Endodermal cell (in vitro differentiated cells): ENCODE data around the gene SPRED2. TPM values are rescaled to one million over a fixed set of nuclear protein-coding genes. Genes with fewer than 3 reads are reported as not detected.

Source experiments
- DNase-seq: peaks from one replicate; pipeline ENCODE4 v3.0.0-alpha.2; 2017
- H3K27ac ChIP-seq: 2 replicates; pipeline ENCODE4 v1.5.1; 2013; ENCODE audit warnings: mild to moderate bottlenecking, low read depth, low read length, moderate library complexity
- H3K27me3 ChIP-seq: 2 replicates; pipeline ENCODE4 v1.6.1; 2013; ENCODE audit warnings: mild to moderate bottlenecking, low read length, moderate library complexity; ENCODE audit not compliant: insufficient read depth, control insufficient read depth, poor library complexity, severe bottlenecking
- H3K36me3 ChIP-seq: 2 replicates; pipeline ENCODE4 v1.7.0; 2013; ENCODE audit warnings: mild to moderate bottlenecking, low read length, moderate library complexity; ENCODE audit not compliant: control insufficient read depth, insufficient read depth
- H3K4me1 ChIP-seq: one replicate; pipeline ENCODE4 v1.7.0; 2013; ENCODE audit warnings: low read length; ENCODE audit not compliant: control insufficient read depth, insufficient read depth
- H3K4me3 ChIP-seq: 2 replicates; pipeline ENCODE4 v1.5.1; 2013; ENCODE audit warnings: mild to moderate bottlenecking, low read length, moderate library complexity
- H3K9ac ChIP-seq: 2 replicates; pipeline ENCODE4 v1.6.1; 2013; ENCODE audit warnings: mild to moderate bottlenecking, low read length, moderate library complexity; ENCODE audit not compliant: poor library complexity, severe bottlenecking; ENCODE audit errors: extremely low read depth
- H3K9me3 ChIP-seq: 2 replicates; pipeline ENCODE4 v1.6.1; 2013; ENCODE audit warnings: mild to moderate bottlenecking, low read length, moderate library complexity; ENCODE audit not compliant: control insufficient read depth
- H3K27ac Mint-ChIP-seq: 2 replicates; pipeline ENCODE4 v1.8.0; 2020; ENCODE audit warnings: mixed read lengths
- H3K27me3 Mint-ChIP-seq: 2 replicates; pipeline ENCODE4 v1.8.0; 2021; ENCODE audit warnings: mild to moderate bottlenecking, mixed read lengths; ENCODE audit not compliant: insufficient read depth
- H3K36me3 Mint-ChIP-seq: 2 replicates; pipeline ENCODE4 v1.8.0; 2020; ENCODE audit warnings: low read depth, mixed read lengths
- H3K4me1 Mint-ChIP-seq: 2 replicates; pipeline ENCODE4 v1.8.0; 2020; ENCODE audit warnings: mixed read lengths
- H3K4me3 Mint-ChIP-seq: 2 replicates; pipeline ENCODE4 v1.8.0; 2020; ENCODE audit warnings: mild to moderate bottlenecking, moderate library complexity, mixed read lengths
- H3K9me3 Mint-ChIP-seq: 2 replicates; pipeline ENCODE4 v1.8.0; 2020; ENCODE audit warnings: mild to moderate bottlenecking, mixed read lengths
- WGBS, 2 experiments: methylation state at CpG; one replicate each; pipeline versions ENCODE4 v1.1.5 to v1.1.7; 2013; ENCODE audit warnings: missing lambda C conversion rate in 2 of 2, mixed read lengths in 1 of 2; ENCODE audit not compliant: insufficient coverage in 1 of 2, insufficient read length in 1 of 2; 5-methylcytosine and 5-hydroxymethylcytosine counted together
- total RNA-seq, 2 donors: library from RNA; stranded (reverse); fragmentation: NEBNext Ultra II Directional in 1 of 2; extraction: Animal tissue kit (Norgen Biotek cat#: 25700) in 1 of 2; gene quantifications; 2 replicates in 1 of 2; 3 replicates in 1 of 2; pipeline ENCODE4 v1.2.1, GENCODE V29; 2021
- TF ChIP-seq, protein P1 (sequence below): fragments of 200-600 bp; sonication (generic); conservative IDR thresholded peaks from 2 replicates; pipeline ENCODE4 v1.5.0; 2021; ENCODE audit warnings: antibody characterized with exemption, mild to moderate bottlenecking

Gene SPRED2
- total RNA-seq, 2 donors from 2014 or later, result 60.3 to 70.1 TPM

DNA sequence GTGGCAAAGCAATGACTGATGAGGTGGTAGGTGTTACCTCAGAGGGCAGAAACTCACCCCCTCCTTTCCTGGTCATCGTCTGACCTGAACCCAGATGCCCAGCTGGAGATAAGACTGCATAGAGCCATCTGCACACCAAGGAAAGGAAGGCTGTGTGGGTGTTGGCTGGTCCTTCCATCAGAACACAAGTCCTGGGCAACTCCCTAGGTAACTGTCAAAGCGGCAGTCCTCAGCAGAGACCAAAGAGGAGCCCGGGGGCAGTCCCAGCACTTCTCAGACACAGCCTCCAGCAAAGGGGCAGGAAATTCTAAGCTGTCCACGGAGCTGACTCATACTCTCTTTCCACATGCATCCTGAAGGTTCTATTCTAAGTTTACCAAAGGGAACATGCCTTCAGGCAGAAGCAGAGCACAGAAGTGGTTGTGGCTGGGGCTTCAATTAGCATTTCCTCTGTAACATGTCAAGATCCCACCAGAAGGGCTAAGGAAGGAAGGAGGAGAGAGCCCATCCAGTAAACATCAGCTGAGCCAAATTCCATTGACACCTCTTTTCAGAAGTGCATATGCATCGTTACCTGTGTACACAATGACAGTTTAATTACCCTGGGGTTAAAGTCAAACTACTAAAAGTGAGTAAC lies 54.7 kb downstream of the SPRED2 start:
- H3K27me3 Mint-ChIP-seq, result no peaks in the 10 kb centered on the region
- no peaks in the 10 kb centered on the region for H3K27me3 ChIP-seq
- peak; percentile 64 for DNase-seq
- H3K4me1 ChIP-seq, result peaks cover 38% of the 10 kb centered on the region
- no peak overlapping the region for H3K9ac ChIP-seq
- H3K36me3 ChIP-seq, result peaks cover 52% of the 10 kb centered on the region
- H3K4me3 ChIP-seq, result peak overlapping the region; percentile 9
- H3K27ac ChIP-seq, result no peak overlapping the region
- peaks cover 60% of the 10 kb centered on the region for H3K4me1 Mint-ChIP-seq
- TF ChIP-seq, protein P1, sequence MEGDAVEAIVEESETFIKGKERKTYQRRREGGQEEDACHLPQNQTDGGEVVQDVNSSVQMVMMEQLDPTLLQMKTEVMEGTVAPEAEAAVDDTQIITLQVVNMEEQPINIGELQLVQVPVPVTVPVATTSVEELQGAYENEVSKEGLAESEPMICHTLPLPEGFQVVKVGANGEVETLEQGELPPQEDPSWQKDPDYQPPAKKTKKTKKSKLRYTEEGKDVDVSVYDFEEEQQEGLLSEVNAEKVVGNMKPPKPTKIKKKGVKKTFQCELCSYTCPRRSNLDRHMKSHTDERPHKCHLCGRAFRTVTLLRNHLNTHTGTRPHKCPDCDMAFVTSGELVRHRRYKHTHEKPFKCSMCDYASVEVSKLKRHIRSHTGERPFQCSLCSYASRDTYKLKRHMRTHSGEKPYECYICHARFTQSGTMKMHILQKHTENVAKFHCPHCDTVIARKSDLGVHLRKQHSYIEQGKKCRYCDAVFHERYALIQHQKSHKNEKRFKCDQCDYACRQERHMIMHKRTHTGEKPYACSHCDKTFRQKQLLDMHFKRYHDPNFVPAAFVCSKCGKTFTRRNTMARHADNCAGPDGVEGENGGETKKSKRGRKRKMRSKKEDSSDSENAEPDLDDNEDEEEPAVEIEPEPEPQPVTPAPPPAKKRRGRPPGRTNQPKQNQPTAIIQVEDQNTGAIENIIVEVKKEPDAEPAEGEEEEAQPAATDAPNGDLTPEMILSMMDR, result no peak
- no peaks in the 10 kb centered on the region for H3K9me3 ChIP-seq
- H3K27ac Mint-ChIP-seq, result no peak overlapping the region
- WGBS, 2 experiments, result 30 to 57% methylated on average over 2 to 5 of the region's 5 CpGs
- H3K4me3 Mint-ChIP-seq, result no peak overlapping the region
- peaks cover 3% of the 10 kb centered on the region for H3K36me3 Mint-ChIP-seq
- no peaks in the 10 kb centered on the region for H3K9me3 Mint-ChIP-seq

DNA sequence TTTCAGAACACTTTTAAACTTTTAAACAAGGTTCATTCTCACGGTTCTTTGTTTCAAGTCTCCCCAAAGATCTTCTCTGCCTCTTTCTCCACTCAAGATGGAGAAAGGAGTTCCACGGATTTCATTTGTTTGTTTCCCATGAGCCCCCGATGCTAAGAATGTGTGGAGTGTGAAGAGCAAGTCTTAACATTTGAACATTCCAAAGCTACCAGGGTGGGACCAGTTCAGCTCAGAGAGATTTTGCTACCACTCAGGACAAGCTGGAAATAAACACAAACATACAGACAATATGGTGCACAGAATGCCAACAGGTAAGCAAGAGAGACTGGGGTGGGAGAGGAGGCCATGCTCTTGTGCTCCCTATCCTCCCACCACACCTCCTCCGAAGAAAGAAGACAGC lies 56.7 kb downstream of the SPRED2 start:
- no peak overlapping the region for H3K9ac ChIP-seq
- DNase-seq, result no peak
- H3K27me3 Mint-ChIP-seq, result no peaks in the 10 kb centered on the region
- H3K36me3 ChIP-seq, result peaks cover 35% of the 10 kb centered on the region
- H3K36me3 Mint-ChIP-seq, result peaks cover 3% of the 10 kb centered on the region
- H3K27ac ChIP-seq, result no peak overlapping the region
- H3K27me3 ChIP-seq, result no peaks in the 10 kb centered on the region
- peaks cover 78% of the 10 kb centered on the region for H3K4me1 Mint-ChIP-seq
- WGBS, 2 experiments, result 87 to 100% methylated on average over 1 to 4 of the region's 4 CpGs
- no peak overlapping the region for H3K4me3 ChIP-seq
- no peaks in the 10 kb centered on the region for H3K9me3 Mint-ChIP-seq
- no peaks in the 10 kb centered on the region for H3K9me3 ChIP-seq
- H3K4me3 Mint-ChIP-seq, result no peak overlapping the region
- peaks cover 52% of the 10 kb centered on the region for H3K4me1 ChIP-seq
- TF ChIP-seq, protein P1, result no peak
- no peak overlapping the region for H3K27ac Mint-ChIP-seq

DNA sequence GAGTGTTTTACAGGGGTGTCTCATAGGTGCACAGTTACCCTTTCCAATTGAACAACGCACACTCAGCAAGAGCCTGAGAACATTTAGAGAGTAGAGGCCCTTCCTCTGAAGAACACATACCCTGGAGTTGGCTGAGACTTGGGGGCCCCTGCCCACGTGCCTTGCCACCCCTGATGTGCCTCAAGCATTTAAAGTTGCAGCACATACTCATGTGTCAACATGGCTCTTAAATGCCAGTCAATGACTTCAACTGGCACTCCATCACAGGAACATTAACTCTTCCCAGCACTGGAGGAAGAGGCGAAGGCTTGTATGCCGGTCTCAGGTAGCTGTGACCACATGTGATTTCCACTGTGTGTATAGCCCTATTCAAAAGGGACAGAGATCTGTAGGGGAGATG lies 57.4 kb downstream of the SPRED2 start:
- peaks cover under 1% of the 10 kb centered on the region for H3K36me3 Mint-ChIP-seq
- no peaks in the 10 kb centered on the region for H3K27me3 ChIP-seq
- H3K27me3 Mint-ChIP-seq, result no peaks in the 10 kb centered on the region
- no peak for DNase-seq
- no peak overlapping the region for H3K4me3 Mint-ChIP-seq
- H3K9me3 ChIP-seq, result no peaks in the 10 kb centered on the region
- peaks cover 30% of the 10 kb centered on the region for H3K36me3 ChIP-seq
- H3K4me1 ChIP-seq, result peaks cover 57% of the 10 kb centered on the region
- peaks cover 84% of the 10 kb centered on the region for H3K4me1 Mint-ChIP-seq
- 95 to 100% methylated on average over 2 to 4 of the region's 4 CpGs for WGBS, 2 experiments
- no peak overlapping the region for H3K27ac ChIP-seq
- no peak overlapping the region for H3K4me3 ChIP-seq
- H3K27ac Mint-ChIP-seq, result no peak overlapping the region
- TF ChIP-seq, protein P1, result no peak
- H3K9me3 Mint-ChIP-seq, result no peaks in the 10 kb centered on the region
- no peak overlapping the region for H3K9ac ChIP-seq
